Esophagus mucosa (tissue), 1 donor: ENCODE data around the gene PPIF. TPM values are rescaled to one million over a fixed set of nuclear protein-coding genes. Genes with fewer than 3 reads are reported as not detected.

Source experiments
- ATAC-seq: fragments of 200-7000 bp; cut with Tn5 transposase; one replicate; pipeline ENCODE4 v1.9.1; 2020
- total RNA-seq: library from RNA; stranded (reverse); gene quantifications from one replicate; pipeline ENCODE4 v1.2.4, GENCODE V29; 2023
- donor health status: DM: yes; HTN: yes; CAD: no.

Gene PPIF
- total RNA-seq, 1 donor from 2014 or later = 77.8 TPM

- ATAC-seq = no peak
Observed at GRCh38 chr10:79349072-79349491, 1.8 kb downstream of the PPIF start.

- ATAC-seq = peak; percentile 25
Observed at GRCh38 chr10:79349766-79350406, 2.6 kb downstream of the PPIF start.

- ATAC-seq = no peak
Observed at GRCh38 chr10:79350407-79351154, 3.3 kb downstream of the PPIF start.

- ATAC-seq = no peak
Observed at GRCh38 chr10:79351332-79351731, 4.1 kb downstream of the PPIF start.

- no peak for ATAC-seq
Observed at GRCh38 chr10:79352035-79352877, 5.0 kb downstream of the PPIF start.

- no peak for ATAC-seq
Observed at GRCh38 chr10:79353000-79353406, 5.7 kb downstream of the PPIF start.

GRCh38 chr10:79353726-79354125 is 6.5 kb downstream of the PPIF start:
- no peak for ATAC-seq

- ATAC-seq = no peak
Observed at GRCh38 chr10:79354141-79354540, 6.9 kb downstream of the PPIF start.

GRCh38 chr10:79354615-79355014 is 7.3 kb downstream of the PPIF start:
- no peak for ATAC-seq

- no peak for ATAC-seq
Observed at GRCh38 chr10:79355420-79356017, 8.2 kb downstream of the PPIF start.

- peak; percentile 9 for ATAC-seq
Observed at GRCh38 chr10:79356104-79356503, 8.8 kb downstream of the PPIF start.

GRCh38 chr10:79357180-79357579 is 9.9 kb downstream of the PPIF start:
- no peak for ATAC-seq

- peak; percentile 95 for ATAC-seq
Observed at GRCh38 chr10:79358811-79359210, 11.5 kb downstream of the PPIF start.

GRCh38 chr10:79359816-79360498 is 12.7 kb downstream of the PPIF start:
- no peak for ATAC-seq

- ATAC-seq = no peak
Observed at GRCh38 chr10:79360499-79361342, 13.5 kb downstream of the PPIF start.

- ATAC-seq = no peak
Observed at GRCh38 chr10:79361726-79362397, 14.6 kb downstream of the PPIF start.

GRCh38 chr10:79367426-79368189 is 20.3 kb downstream of the PPIF start:
- no peak for ATAC-seq

- ATAC-seq = no peak
Observed at GRCh38 chr10:79372871-79373270, 25.6 kb downstream of the PPIF start.

- peak; percentile 82 for ATAC-seq
Observed at GRCh38 chr10:79374312-79375191, 27.3 kb downstream of the PPIF start.
